AG09309 (cell line): ENCODE measurements around the gene SBK2.

Experiments
- DNase-seq: peaks from one replicate; pipeline ENCODE4 v3.0.0-alpha.2; 2010; ENCODE audit warnings: low read depth
- H3K4me3 ChIP-seq: 2 replicates; pipeline ENCODE4 v1.5.1; 2011; ENCODE audit warnings: mild to moderate bottlenecking, low read depth, low read length, moderate library complexity; ENCODE audit not compliant: control insufficient read depth
- CTCF ChIP-seq: IDR thresholded peaks from 2 replicates; pipeline ENCODE4 v1.5.1; 2011; ENCODE audit warnings: mild to moderate bottlenecking, low read depth, low read length, inconsistent platforms; ENCODE audit not compliant: insufficient read depth, control insufficient read depth; ENCODE audit errors: missing control alignments

Gene SBK2

GRCh38 chr19:55541091-55541490 lies 4.2 kb upstream of the SBK2 start:
- no peak for TF ChIP-seq CTCF
- no peak overlapping the region for H3K4me3 ChIP-seq
- DNase-seq: no peak

- TF ChIP-seq CTCF: no peak
- DNase-seq: no peak
- H3K4me3 ChIP-seq: no peak overlapping the region
These were observed 3.7 kb upstream of the SBK2 start for GRCh38 chr19:55540619-55541018.

GRCh38 chr19:55539090-55539984 lies 2.4 kb upstream of the SBK2 start:
- TF ChIP-seq CTCF: no peak
- H3K4me3 ChIP-seq: no peak overlapping the region
- DNase-seq: no peak

- no peak for DNase-seq
- no peak for TF ChIP-seq CTCF
- no peak overlapping the region for H3K4me3 ChIP-seq
These were observed 1.2 kb upstream of the SBK2 start for GRCh38 chr19:55538132-55538531.

- H3K4me3 ChIP-seq: no peak overlapping the region
- DNase-seq: no peak
- TF ChIP-seq CTCF: no peak
These were observed 793 bp upstream of the SBK2 start for GRCh38 chr19:55537741-55538111.

GRCh38 chr19:55536366-55536765 lies 567 bp downstream of the SBK2 start:
- DNase-seq: no peak
- TF ChIP-seq CTCF: no peak
- H3K4me3 ChIP-seq: no peak overlapping the region
